ENCODE data around the gene COX10.

DNA sequence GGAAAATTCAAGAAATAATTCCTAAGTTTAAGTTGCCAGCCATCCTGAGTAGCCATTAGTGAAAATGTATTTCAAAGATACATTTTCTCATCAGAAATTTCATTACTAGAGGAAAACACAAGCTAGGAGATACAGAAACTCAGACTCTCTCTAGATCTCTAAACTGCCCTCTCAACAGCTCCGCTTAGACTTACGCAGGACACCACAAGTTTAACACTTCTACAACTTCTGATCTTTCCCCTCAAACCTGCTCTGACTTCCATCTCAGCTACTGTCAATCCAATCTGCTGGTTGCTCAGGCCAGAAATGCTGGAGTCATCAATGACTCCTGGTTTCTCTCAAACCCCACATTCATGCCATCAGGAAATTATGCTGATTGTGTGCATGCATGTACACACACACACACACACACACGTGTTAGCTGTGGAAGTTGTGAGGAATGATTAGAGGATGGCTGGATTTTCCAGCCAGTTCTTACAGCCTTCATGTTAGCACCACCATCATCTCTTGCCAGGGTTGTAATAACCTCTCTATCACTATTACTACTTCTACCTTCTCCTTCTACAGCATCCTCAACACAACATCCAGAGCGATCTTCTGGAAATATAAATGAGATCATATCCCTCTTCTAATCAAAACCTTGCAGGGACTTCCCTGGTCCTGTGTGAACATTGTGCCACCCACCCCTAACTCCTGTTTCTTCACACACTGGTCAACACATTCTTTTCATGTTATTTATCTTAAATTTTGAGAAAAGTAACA is 47.1 kb downstream of the COX10 start:
- TF ChIP-seq, protein P1, sequence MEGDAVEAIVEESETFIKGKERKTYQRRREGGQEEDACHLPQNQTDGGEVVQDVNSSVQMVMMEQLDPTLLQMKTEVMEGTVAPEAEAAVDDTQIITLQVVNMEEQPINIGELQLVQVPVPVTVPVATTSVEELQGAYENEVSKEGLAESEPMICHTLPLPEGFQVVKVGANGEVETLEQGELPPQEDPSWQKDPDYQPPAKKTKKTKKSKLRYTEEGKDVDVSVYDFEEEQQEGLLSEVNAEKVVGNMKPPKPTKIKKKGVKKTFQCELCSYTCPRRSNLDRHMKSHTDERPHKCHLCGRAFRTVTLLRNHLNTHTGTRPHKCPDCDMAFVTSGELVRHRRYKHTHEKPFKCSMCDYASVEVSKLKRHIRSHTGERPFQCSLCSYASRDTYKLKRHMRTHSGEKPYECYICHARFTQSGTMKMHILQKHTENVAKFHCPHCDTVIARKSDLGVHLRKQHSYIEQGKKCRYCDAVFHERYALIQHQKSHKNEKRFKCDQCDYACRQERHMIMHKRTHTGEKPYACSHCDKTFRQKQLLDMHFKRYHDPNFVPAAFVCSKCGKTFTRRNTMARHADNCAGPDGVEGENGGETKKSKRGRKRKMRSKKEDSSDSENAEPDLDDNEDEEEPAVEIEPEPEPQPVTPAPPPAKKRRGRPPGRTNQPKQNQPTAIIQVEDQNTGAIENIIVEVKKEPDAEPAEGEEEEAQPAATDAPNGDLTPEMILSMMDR (conservative IDR thresholded peaks at IDR 0.05; ENCODE audit: low read depth, low read length) = no peak
- no peak for TF ChIP-seq EZH2 (IDR thresholded peaks at IDR 0.05; ENCODE audit: borderline replicate concordance, low read depth, low read length, poor library complexity, severe bottlenecking)
